ENCODE results near the gene COPE. TPM values are rescaled to one million over a fixed set of nuclear protein-coding genes. Genes with fewer than 3 reads are reported as not detected.
"Not testable (repeated sequence)": the region's sequence is repeated elsewhere in the genome, so short reads cannot be mapped to it uniquely, and the experiment has no call there.

Gene COPE
- total RNA-seq, 1 donor from 2014 or later, result 331 TPM

DNA sequence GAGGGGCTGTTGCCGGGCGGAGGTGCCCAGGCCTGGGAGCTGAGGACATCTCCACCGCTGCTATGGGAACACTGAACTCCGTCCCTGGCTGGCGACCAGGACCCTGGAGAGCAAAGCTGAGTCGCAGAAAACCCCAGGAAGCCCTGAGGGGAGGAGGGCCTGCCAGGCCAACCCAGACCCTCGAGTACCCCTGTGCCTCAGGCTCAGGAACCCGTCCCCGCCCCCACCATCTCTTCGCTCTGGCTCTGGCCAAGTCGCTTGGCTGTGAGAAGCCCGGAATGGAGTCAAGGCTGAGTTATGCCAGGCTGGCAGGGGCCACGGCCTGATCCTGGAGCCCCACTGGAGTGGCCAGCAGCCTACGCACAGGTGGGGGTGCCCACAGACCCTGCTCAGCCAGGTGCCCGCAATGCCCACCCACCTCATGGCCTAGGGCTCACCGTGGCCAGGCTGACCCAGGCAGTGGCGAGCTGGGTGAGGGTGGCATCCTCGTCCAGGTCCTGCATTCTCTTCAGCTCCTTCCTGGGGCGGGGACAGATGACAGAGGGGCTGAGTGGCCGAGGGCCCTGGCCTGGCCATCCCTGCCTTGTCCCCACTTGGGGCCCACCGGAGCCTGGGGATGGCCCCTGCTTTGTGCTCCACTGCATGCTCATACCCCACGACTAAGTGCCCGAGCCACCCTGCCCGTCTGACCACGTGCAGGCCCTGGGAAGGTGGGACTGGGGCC, 14.7 kb downstream of the COPE start:
- no peak for DNase-seq (ENCODE audit: low spot score in 2 of 2)
- H3K27me3 ChIP-seq, result no peaks in the 10 kb centered on the region
- no peaks in the 10 kb centered on the region for H3K4me1 ChIP-seq
- TF ChIP-seq, protein P1, sequence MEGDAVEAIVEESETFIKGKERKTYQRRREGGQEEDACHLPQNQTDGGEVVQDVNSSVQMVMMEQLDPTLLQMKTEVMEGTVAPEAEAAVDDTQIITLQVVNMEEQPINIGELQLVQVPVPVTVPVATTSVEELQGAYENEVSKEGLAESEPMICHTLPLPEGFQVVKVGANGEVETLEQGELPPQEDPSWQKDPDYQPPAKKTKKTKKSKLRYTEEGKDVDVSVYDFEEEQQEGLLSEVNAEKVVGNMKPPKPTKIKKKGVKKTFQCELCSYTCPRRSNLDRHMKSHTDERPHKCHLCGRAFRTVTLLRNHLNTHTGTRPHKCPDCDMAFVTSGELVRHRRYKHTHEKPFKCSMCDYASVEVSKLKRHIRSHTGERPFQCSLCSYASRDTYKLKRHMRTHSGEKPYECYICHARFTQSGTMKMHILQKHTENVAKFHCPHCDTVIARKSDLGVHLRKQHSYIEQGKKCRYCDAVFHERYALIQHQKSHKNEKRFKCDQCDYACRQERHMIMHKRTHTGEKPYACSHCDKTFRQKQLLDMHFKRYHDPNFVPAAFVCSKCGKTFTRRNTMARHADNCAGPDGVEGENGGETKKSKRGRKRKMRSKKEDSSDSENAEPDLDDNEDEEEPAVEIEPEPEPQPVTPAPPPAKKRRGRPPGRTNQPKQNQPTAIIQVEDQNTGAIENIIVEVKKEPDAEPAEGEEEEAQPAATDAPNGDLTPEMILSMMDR (IDR thresholded peaks at IDR 0.05), result no peak
- no peaks in the 10 kb centered on the region for H3K9me3 ChIP-seq
- peaks cover 59 to 80% of the 10 kb centered on the region in 2 donors for H3K36me3 ChIP-seq
- no peak overlapping the region for H3K4me3 ChIP-seq
- no peak overlapping the region for H3K27ac ChIP-seq
- intact Hi-C loops (cut with DNase I), result no loop called here

DNA sequence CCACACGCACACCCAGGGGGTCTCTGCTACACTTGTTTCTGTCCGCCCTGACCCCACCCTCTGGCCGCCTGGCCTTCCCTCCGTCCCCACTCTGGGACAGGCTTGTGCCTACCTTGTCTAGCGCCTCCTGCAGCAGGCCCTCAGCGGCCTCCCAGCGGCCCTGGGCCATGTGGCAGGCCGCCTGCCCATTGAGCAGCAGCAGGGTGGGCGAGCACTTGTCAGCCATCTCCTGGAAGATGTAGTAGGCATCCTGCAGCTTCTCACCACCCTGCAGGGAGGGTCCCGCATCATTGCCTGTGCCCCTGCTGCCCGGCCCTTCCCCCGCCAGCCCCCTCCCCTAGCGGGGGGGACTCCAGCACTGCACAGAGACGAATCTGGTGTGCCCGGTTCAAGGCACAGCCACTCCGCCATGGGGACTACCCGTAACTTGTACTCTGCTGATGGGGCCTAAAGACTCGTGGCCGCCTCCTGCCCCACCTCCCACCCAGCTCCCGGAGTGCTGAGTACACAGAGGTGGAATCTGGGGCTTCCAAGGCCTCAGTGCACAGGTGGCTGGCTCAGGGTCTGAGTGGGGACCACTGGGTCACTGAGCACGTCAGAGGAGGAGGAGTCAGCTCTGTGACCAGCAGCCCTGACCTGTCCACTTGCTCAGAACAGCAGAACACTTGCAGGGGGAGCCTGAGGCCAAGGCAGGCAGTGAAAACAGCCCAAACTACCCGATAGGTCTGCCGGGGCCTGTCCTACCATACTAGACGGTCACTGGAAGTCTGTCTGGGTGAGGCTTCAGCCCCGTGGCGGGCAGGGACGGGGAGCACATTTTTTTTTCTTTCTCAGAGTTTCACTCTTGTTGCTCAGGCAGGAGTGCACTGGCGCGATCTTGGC, 15.8 kb downstream of the COPE start:
- Histone ChIP-seq H3K4me3 (no peak overlapping the region), H3K9me3 (no peaks in the 10 kb centered on the region), H3K4me1 (no peaks in the 10 kb centered on the region), H3K27ac (no peak overlapping the region), H3K36me3 (peaks cover 64 to 85% of the 10 kb centered on the region in 2 donors), H3K27me3 (no peaks in the 10 kb centered on the region)
- intact Hi-C loops (cut with DNase I), result no loop called here
- no peak for DNase-seq (ENCODE audit: low spot score in 2 of 2)
- TF ChIP-seq, protein P1 (IDR thresholded peaks at IDR 0.05), result no peak

DNA sequence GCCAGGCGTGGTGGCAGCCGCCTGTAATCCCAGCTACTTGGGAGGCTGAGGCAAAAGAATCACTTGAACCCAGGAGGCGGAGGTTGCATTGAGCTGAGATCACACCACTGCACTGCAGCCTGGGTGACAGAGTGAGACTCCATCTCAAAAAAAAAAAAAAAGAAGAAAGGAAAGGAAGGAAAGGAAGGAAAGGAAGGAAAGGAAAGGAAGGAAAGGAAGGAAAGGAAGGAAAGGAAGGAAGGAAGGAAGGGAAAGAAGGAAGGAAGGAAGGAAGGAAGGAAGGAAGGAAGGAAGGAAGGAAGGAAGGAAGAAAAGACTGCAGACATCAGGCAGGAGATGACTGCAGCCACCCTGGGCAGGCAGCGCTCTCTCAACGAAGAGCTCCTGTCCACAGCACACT, 16.7 kb downstream of the COPE start:
- H3K4me3 ChIP-seq; intact Hi-C loops (cut with DNase I); H3K27ac ChIP-seq; H3K27me3 ChIP-seq; H3K4me1 ChIP-seq; DNase-seq (ENCODE audit: low spot score in 2 of 2); H3K9me3 ChIP-seq: not testable (repeated sequence)
- H3K36me3 ChIP-seq, result peaks cover 61 to 78% of the 10 kb centered on the region in 2 donors

DNA sequence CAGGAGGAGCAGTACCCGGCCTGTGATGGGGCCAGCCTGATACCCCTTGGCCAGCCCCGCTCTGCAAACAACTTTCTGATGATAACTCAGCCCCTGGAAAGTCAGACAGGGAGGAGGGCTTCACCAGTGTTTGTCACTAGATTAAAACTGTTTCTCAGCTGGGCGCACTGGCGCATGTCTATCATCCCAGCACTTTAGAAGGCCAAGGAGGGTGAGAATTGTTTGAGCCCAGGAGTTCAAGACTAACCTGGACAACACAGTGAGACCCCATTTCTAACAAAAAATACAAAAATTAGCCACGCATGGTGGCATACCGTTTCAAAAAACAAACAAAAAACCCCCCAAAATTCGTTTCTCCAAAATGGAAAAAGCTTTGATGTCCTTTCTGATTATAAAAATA, 17.7 kb downstream of the COPE start:
- Histone ChIP-seq H3K4me1 (peaks cover 0 to under 1% of the 10 kb centered on the region in 2 donors), H3K4me3 (no peak overlapping the region), H3K9me3 (no peaks in the 10 kb centered on the region), H3K27ac (no peak overlapping the region), H3K36me3 (peaks cover 54 to 68% of the 10 kb centered on the region in 2 donors), H3K27me3 (no peaks in the 10 kb centered on the region)
- no peak for DNase-seq (ENCODE audit: low spot score in 2 of 2)
- TF ChIP-seq, protein P1 (IDR thresholded peaks at IDR 0.05), result no peak
- intact Hi-C loops (cut with DNase I), result no loop called here

DNA sequence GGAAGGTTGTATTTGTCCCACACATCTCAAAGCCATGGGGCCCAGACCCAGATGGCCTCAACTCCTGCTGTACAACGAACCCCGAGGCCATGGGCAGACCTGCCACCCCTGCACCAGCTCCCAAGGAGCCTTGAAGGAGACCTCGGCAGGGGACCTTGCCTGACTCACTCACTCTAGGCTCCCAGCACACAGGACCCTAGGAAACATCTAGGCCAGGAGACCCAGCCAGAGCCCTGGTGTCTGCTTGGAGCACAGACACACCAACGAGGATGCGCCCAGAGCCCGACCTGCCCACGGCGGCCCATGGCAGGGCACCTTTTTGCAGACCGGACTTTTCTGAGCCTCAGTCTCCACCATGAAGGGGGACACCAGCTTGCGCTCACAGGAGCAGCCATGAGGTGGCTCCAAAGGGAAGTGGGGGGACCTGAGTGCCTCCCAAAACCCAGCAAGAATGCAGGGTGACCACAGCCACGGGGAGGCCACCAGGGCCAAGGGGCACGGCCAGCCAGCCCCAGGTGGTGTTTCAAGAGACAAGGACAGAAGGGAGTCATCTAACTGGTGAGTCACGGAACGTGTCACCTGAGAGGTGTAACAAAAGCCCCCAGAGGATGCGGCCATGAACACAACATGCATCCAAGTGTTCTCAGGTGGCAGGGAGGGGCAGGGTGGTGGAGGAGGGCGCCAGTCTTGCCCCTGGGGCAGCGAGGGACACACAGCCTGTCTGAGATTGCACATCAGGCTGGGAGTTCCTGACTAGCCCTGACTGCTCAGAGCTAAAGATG, 18.3 kb downstream of the COPE start:
- no peak for DNase-seq (ENCODE audit: low spot score in 2 of 2)
- Histone ChIP-seq H3K27ac (no peak overlapping the region), H3K4me3 (no peak overlapping the region), H3K27me3 (no peaks in the 10 kb centered on the region), H3K4me1 (peaks cover 3 to 4% of the 10 kb centered on the region in 2 donors), H3K36me3 (peaks cover 49 to 62% of the 10 kb centered on the region in 2 donors), H3K9me3 (no peaks in the 10 kb centered on the region)
- intact Hi-C loops (cut with DNase I), result no loop called here
- TF ChIP-seq, protein P1 (IDR thresholded peaks at IDR 0.05), result no peak
